BLaER1 (cell line): Measurements from ENCODE around the gene SLC19A1.

Experiments used
- H3K27ac ChIP-seq: shearing (Covaris generic); formaldehyde crosslinking; 2 replicates; pipeline ENCODE4 v1.8.1; 2022
- H3K27me3 ChIP-seq: shearing (Covaris generic); formaldehyde crosslinking; 2 replicates; pipeline ENCODE4 v1.8.1; 2022
- H3K36me3 ChIP-seq: shearing (Covaris generic); formaldehyde crosslinking; 2 replicates; pipeline ENCODE4 v1.8.1; 2022
- H3K4me1 ChIP-seq: shearing (Covaris generic); formaldehyde crosslinking; 2 replicates; pipeline ENCODE4 v1.8.1; 2022
- H3K4me2 ChIP-seq: shearing (Covaris generic); formaldehyde crosslinking; 2 replicates; pipeline ENCODE4 v1.8.1; 2022
- H3K4me3 ChIP-seq: shearing (Covaris generic); formaldehyde crosslinking; 2 replicates; pipeline ENCODE4 v1.8.1; 2022
- H3K9ac ChIP-seq: shearing (Covaris generic); formaldehyde crosslinking; 2 replicates; pipeline ENCODE4 v1.8.1; 2022
- H3K9me3 ChIP-seq: shearing (Covaris generic); formaldehyde crosslinking; 2 replicates; pipeline ENCODE4 v1.8.1; 2022
- H4K20me1 ChIP-seq: shearing (Covaris generic); formaldehyde crosslinking; 2 replicates; pipeline ENCODE4 v1.8.1; 2022
- Cebpa-rat ChIP-seq: shearing (Covaris generic); IDR thresholded peaks from 2 replicates; pipeline ENCODE4 v1.8.1; 2022

Gene SLC19A1

DNA sequence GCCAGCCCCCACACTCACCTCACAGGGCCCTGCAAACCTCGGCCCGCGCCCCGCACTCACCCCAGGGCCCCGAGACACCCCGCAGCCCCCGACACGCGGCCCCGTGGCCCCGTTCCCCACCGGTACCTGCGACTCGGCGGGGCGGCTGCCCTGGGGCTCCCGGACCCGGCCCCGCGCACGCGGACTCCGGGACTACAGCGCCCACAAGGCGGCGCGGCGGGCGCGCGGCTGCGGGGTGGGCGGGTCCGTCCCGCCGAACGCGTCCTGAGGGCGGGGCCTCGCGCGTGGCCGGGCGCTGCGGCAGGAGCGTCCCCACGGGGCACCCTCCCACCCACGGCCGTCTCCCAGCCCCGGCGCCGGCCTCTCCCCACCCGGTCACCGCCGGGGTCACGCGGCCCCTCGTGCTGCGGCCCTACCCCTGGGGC is at the start of gene SLC19A1:
Gene SLC19A1 (minus strand): TSS at position 199 of the 425 bp plus-strand sequence. CDS start 4,481 bp downstream, outside the sequence.
- peak within 1 kb of the TSS; percentile 85 for H3K9ac ChIP-seq
- peak within 1 kb of the TSS; percentile 85 for H3K27ac ChIP-seq
- H3K9me3 ChIP-seq: no peaks in the 10 kb centered on the region
- H3K4me2 ChIP-seq: peak within 1 kb of the TSS; percentile 99
- peaks cover 51% of the 10 kb centered on the region for H3K4me1 ChIP-seq
- no peaks in the 10 kb centered on the region for H3K27me3 ChIP-seq
- peaks cover 27% of the 10 kb centered on the region for H3K36me3 ChIP-seq
- H3K4me3 ChIP-seq: peak within 1 kb of the TSS; percentile 72
- peaks cover 37% of the 10 kb centered on the region for H4K20me1 ChIP-seq
- TF ChIP-seq Cebpa-rat: no peak

DNA sequence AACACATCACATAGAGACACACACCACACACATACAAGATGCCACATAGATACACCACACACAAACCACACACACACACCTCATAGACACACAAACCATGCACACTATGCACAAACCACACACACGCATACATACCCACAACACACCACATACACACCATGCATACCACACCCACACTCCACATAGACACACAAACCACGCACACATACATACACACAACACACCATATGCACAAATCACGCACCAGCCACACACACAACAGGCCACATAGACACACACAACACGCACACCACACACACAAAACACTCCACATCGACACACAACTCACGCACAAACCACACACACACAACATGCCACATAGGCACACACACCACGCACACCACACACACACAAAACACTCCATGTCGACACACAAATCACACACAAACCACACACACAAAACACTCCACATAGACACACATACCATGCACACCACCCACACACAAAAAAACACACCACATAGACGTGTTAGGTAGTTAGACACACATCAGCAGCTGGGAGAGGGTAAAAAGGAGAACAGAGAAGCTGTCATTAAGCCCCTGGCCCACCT is 49.5 kb upstream of the SLC19A1 start:
- Histone ChIP-seq H3K27ac (no peak overlapping the region; the same call in 1 of the 2 replicates), H3K4me2 (peak overlapping the region; percentile 46), H3K4me3 (no peak overlapping the region), H3K9me3 (peaks cover 37% of the 10 kb centered on the region), H4K20me1 (peaks cover 4% of the 10 kb centered on the region; the same call in 1 of the 2 replicates), H3K4me1 (peaks cover 54% of the 10 kb centered on the region), H3K36me3 (no peaks in the 10 kb centered on the region), H3K9ac (no peak overlapping the region), H3K27me3 (no peaks in the 10 kb centered on the region)
- no peak for TF ChIP-seq Cebpa-rat

DNA sequence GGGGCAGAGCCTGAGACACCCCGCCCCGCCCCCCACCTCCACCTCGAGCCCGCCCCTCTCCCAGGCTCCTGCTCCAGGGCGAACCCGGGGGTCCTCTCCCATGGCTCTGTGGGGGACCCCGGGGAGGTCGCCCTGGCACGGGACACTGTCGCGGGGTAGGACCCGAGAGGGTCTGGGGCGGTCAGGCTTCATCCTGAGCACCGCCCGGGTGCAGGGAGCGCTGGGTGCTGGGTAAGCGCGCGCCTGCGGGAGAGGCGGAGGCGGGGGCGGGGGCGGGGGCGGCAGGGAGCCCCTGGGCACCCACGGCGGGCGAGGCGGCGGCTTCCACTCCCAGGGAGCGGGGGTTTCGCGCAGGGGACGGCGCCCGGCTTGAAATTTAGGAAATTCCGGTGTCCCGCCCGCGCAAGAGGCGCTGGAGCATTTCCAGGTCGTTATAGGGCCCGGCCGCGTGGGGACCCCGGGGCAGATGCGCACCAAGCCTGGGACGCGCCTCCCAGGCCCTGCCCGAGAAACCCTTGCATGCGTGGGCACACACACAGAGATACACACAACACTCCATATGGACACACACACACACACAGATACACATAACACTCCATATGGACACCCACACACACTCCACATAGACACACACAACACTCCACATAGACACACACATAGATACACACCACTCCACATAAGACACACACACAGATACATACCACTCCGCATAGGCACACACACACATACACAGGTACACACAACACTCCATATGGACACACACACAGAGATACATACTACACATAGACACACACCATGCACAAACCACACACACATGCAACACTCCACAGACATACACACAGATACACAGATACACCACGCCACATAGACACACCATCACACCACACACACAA is 48.7 kb upstream of the SLC19A1 start:
- Histone ChIP-seq H3K27me3 (no peaks in the 10 kb centered on the region), H3K27ac (no peak overlapping the region), H3K4me1 (peaks cover 47% of the 10 kb centered on the region), H3K4me3 (peak overlapping the region; percentile 54), H3K9me3 (peaks cover 45% of the 10 kb centered on the region), H3K9ac (no peak overlapping the region), H4K20me1 (peaks cover 3% of the 10 kb centered on the region; the same call in 1 of the 2 replicates), H3K4me2 (peak overlapping the region; percentile 46), H3K36me3 (no peaks in the 10 kb centered on the region)
- no peak for TF ChIP-seq Cebpa-rat

DNA sequence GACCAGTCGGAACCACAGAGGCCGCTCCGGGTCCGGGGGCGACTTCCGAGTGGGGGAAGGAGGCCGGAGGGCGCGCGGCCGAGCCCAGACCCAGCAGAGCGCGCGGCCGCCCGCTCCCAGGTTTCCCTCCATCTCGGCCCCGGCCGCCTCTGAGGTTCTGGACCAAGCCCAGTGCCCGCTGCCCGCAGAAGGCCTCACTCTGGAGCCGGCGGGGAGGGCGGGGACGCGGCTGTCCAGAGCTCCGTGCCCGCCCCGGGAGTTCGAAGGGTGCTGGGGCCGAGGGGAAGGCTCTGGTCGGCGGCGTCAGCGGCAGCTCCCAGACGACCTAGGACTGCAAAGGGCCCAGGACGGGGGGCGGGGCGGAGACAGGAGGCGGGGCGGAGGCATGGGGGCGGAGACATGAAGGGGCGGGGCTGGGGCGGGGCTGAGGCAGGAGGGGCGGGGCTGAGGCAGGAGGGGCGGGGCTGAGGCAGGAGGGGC is 48.0 kb upstream of the SLC19A1 start:
- Histone ChIP-seq H3K9me3 (peaks cover 51% of the 10 kb centered on the region), H3K36me3 (no peaks in the 10 kb centered on the region), H3K4me2 (peak overlapping the region; percentile 76), H3K9ac (no peak overlapping the region; the same call in 1 of the 2 replicates), H4K20me1 (no peaks in the 10 kb centered on the region), H3K27ac (no peak overlapping the region), H3K27me3 (no peaks in the 10 kb centered on the region), H3K4me1 (peaks cover 40% of the 10 kb centered on the region), H3K4me3 (peak overlapping the region; percentile 56)
- TF ChIP-seq Cebpa-rat: no peak

DNA sequence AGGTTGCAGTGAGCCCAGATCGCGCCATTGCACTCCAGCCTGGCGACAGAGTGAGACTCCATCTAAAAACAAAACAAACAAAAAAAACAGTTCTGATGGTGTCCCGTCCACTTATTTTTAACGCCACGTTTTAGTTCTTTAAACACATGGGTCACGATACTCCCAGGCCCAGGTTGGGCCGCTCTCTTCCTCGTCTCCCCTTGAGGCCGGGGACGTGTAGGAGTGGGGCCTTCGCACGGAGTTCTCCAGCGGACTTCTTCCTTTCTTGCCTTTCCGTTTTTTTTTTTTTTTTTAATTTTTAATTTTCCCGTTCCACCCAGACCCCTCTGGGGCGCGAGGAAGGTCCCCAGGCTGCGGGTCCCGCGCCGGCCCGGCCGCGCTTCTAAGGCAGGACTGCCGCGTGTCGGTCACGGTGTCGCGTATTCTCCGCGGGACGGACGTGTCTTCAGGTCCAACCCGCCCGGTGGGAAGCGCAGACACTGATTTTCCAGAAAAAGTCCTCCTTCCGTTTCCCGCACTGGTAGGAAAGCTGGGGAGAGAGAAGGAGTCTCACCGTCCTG is 47.5 kb upstream of the SLC19A1 start:
- no peaks in the 10 kb centered on the region for H4K20me1 ChIP-seq
- TF ChIP-seq Cebpa-rat: no peak
- H3K36me3 ChIP-seq: no peaks in the 10 kb centered on the region
- no peaks in the 10 kb centered on the region for H3K27me3 ChIP-seq
- H3K27ac ChIP-seq: no peak overlapping the region
- peaks cover 57% of the 10 kb centered on the region for H3K9me3 ChIP-seq
- H3K4me3 ChIP-seq: peak overlapping the region; percentile 56
- H3K4me2 ChIP-seq: peak overlapping the region; percentile 76
- H3K4me1 ChIP-seq: peaks cover 35% of the 10 kb centered on the region
- no peak overlapping the region; the same call in 1 of the 2 replicates for H3K9ac ChIP-seq

DNA sequence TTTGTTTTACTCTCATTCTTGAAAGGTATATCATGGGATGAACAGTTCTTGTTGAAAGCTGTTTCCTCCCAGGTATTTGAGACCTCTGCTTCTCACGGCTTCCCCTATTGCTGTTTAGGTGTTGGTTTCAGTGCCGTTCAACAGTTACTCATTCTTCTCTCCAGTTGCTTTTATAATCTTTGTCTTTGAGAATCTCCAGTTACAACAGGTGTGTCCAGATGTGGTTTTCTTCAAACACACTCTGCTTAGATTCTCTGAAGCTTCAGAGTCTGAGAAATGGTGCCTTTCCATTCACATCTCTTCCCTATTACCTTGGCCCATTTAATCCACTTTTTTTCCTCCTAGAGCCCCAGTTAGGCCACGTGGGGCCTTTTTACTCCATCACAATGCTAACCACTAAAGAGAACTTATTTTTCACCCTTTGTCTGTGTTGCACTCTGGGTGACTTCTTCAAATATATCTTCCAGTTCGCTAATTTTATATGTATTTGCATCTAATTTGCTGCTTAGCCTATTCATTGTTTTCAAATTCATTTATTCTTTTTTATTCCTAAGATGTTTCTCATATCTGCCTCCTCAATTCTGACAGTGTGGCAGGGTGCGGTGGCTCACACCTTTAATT is 46.7 kb upstream of the SLC19A1 start:
- no peak overlapping the region for H3K4me3 ChIP-seq
- no peak overlapping the region for H3K27ac ChIP-seq
- peaks cover 29% of the 10 kb centered on the region for H3K4me1 ChIP-seq
- no peak for TF ChIP-seq Cebpa-rat
- H3K36me3 ChIP-seq: no peaks in the 10 kb centered on the region
- H3K27me3 ChIP-seq: no peaks in the 10 kb centered on the region
- H3K9me3 ChIP-seq: peaks cover 65% of the 10 kb centered on the region
- H3K4me2 ChIP-seq: no peak overlapping the region
- H3K9ac ChIP-seq: no peak overlapping the region
- no peaks in the 10 kb centered on the region for H4K20me1 ChIP-seq

DNA sequence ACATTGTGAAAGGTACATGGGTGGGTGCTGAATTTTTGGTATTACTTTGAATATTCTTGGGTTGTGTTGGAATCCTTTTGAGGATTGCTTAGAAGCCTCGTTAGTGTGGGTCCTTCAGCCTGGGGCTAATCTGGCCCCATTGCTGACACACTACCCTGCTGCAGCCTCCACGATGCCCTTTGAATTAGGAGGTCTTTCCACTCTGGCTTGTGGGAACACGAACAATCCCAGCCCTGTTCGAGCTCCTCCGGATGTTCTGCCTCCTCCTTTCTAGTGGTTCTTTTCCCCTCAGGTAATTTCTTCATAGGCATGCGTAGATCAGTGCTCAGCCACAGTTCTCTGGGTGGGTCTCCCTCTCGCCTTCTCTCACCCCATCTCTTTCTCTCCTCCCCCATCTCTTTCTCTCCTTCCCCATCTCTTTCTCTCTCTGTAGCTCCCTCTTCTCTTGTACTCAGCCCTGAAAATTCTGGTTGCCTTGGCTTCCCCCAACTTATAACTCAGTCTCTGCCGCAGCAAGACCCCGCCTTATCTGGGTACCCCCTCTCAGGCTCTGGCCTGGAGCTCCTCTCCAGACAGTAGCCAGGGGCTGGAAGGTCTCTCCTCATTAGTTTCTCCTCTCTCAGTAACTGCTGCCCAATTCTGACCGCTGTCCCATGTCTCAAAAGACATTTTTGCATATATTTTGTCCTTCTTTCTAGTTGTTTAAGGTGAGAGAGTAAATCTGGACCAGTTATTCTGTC is 46.0 kb upstream of the SLC19A1 start:
- TF ChIP-seq Cebpa-rat: no peak
- H3K4me2 ChIP-seq: no peak overlapping the region
- H3K27me3 ChIP-seq: no peaks in the 10 kb centered on the region
- no peak overlapping the region for H3K27ac ChIP-seq
- no peak overlapping the region for H3K9ac ChIP-seq
- H3K4me1 ChIP-seq: peaks cover 22% of the 10 kb centered on the region
- H3K9me3 ChIP-seq: peaks cover 68% of the 10 kb centered on the region
- H3K36me3 ChIP-seq: no peaks in the 10 kb centered on the region
- H4K20me1 ChIP-seq: no peaks in the 10 kb centered on the region
- no peak overlapping the region for H3K4me3 ChIP-seq

DNA sequence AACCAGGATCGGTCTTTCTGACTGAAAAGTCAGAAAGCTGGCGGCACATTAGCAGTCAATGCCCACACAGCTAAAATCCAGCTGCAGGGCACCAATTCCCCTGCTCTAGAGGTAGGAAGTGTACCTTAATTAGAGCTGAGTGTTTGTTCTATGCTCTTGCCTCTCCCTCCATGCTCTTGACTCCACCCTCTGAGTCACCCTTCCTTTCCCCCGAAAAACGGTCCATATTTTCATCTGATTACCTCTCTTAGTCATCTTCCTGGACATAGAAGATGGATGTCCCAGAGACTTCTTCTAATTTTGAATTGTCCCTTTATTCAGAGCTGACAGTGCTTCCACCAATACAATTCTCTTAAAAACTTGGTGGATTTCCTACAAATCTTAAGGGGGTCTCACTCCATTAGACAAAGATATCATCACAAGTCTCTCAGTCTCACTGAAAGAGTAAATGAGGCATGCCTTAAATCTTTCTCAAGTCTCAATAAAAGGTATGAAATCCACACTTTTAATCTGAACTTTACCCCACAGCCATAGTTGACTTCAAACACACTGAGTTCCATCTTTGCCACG is 44.1 kb upstream of the SLC19A1 start:
- Histone ChIP-seq H4K20me1 (no peaks in the 10 kb centered on the region), H3K36me3 (no peaks in the 10 kb centered on the region), H3K9me3 (peaks cover 75% of the 10 kb centered on the region), H3K4me2 (no peak overlapping the region), H3K4me1 (peaks cover 3% of the 10 kb centered on the region; the same call in 1 of the 2 replicates), H3K9ac (no peak overlapping the region), H3K27me3 (no peaks in the 10 kb centered on the region), H3K4me3 (no peak overlapping the region), H3K27ac (no peak overlapping the region)
- TF ChIP-seq Cebpa-rat: no peak

DNA sequence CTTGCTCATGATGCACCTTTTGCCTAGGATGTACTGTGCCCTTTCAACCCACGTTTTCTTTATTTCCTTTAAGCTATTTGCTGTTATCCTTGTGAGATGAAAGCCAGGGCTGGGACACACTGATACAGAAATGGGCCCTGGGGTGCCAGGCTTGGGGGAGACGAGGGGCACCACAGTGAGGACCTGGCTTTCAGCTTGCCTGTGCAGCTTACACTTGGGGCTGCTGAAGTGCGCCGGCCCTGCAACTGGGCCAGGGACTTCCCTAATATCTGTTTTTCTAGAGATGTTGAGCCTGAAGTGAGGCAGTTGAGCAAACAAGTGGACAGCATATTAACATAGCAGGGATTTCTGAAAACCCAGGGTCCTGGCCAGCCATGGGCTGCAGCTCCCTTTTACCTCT is 42.5 kb upstream of the SLC19A1 start:
- TF ChIP-seq Cebpa-rat: no peak
- Histone ChIP-seq H4K20me1 (no peaks in the 10 kb centered on the region), H3K4me2 (no peak overlapping the region), H3K27me3 (no peaks in the 10 kb centered on the region), H3K36me3 (no peaks in the 10 kb centered on the region), H3K9me3 (peaks cover 67% of the 10 kb centered on the region), H3K4me1 (no peaks in the 10 kb centered on the region), H3K9ac (no peak overlapping the region), H3K4me3 (no peak overlapping the region), H3K27ac (no peak overlapping the region)
